IPS-NIHi7 (cell line): ENCODE results near the gene GSTA3.
"Not testable (repeated sequence)": the region's sequence is repeated elsewhere in the genome, so short reads cannot be mapped to it uniquely, and the experiment has no call there.

ENCODE experiments used
- DNase-seq: peaks from one replicate; pipeline ENCODE4 v3.0.0; 2012; ENCODE audit warnings: mixed read lengths; ENCODE audit errors: extremely low spot score

Gene GSTA3

DNA sequence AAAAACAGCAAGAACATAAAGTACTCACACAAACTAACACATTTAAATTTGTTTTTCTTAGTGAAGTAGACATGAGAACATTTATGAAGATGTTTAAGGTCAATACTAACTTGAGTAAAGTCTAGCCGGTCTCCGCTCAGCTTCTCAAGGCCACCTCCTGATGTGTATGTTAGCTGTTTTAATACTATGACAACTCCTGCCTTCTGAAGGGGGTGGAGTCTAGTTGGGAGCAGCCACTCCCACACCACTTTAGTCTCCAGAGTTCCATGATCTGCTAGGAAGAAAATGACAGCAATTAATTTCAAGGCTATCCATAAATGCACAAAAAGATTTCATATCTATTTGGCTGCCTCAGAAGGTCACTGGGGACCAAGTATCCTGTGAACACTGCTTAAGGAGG lies at the start of gene GSTA3:
Gene GSTA3, minus strand, starts transcription at position 168 of the 400 bp plus-strand sequence. CDS start 3,864 bp downstream, outside the sequence.
- DNase-seq, result no peak

GRCh38 chr6:52958546-52959255 lies 49.2 kb upstream of the GSTA3 start:
- no peak for DNase-seq

DNA sequence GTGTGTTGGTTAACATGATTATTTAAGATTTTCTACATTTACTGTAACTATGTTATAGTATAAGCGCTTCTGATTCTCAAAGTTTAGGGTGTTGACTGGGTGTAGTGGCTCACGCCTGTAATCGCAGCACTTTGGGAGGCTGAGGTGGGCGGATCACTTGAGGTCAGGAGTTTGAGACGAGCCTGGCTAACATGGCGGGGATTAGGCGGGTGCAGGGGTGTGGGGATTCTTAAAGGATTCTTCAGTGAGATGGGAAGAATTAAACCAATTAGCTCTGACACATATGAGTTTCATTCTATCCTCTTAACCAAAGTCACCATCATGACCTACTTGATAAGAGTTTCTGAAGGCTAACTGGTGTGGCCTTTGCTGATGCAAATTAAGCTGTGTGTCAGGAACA lies 46.4 kb upstream of the GSTA3 start:
- no peak for DNase-seq

- DNase-seq, result no peak
These were observed 44.7 kb upstream of the GSTA3 start for GRCh38 chr6:52953911-52954839.

GRCh38 chr6:52946306-52946705 lies 36.8 kb upstream of the GSTA3 start:
- DNase-seq, result no peak

- not testable (repeated sequence) for DNase-seq
These were observed 33.3 kb upstream of the GSTA3 start for GRCh38 chr6:52942821-52943220.

GRCh38 chr6:52942221-52942620 lies 32.7 kb upstream of the GSTA3 start:
- DNase-seq, result no peak

DNA sequence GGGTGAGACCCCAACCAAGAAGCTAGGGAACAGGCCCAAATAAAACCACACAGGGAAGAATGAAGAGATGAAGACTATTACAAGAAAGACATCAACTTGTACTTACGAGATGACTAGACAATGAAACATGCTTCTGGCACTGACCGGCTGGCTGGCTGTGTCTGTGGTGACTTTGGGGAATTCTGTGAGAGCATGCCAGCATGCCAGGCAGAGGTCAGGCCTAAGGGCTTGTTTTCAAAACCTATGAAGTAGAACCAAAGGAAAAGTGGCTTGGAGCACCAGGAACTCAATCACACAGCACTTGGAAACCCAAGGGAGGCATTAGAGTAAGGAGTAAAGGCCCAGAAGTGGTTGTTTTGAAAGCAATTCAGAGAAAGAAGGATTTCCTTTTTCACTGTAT lies 28.4 kb upstream of the GSTA3 start:
- DNase-seq, result no peak

GRCh38 chr6:52933778-52934177 lies 24.3 kb upstream of the GSTA3 start:
- DNase-seq, result no peak

DNA sequence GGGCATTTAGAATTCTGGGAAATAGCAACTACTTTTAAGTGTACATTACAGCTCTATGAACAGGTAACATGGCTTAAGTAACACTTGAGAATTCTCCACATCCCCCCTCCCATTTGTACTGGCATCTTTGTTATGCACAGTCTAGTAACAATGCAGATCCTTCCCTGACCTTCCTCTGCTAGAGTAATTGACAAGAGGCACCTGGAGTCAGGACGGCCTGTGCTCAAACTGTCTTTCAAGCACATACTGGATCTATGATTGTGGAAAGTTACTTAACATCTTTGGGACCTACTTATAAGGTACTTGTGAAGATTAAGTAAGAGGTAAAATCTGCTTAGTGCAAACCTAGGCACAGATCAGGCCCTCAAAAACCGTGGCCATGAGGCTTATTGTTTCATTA lies 21.9 kb upstream of the GSTA3 start:
- peak; percentile 22 for DNase-seq

DNA sequence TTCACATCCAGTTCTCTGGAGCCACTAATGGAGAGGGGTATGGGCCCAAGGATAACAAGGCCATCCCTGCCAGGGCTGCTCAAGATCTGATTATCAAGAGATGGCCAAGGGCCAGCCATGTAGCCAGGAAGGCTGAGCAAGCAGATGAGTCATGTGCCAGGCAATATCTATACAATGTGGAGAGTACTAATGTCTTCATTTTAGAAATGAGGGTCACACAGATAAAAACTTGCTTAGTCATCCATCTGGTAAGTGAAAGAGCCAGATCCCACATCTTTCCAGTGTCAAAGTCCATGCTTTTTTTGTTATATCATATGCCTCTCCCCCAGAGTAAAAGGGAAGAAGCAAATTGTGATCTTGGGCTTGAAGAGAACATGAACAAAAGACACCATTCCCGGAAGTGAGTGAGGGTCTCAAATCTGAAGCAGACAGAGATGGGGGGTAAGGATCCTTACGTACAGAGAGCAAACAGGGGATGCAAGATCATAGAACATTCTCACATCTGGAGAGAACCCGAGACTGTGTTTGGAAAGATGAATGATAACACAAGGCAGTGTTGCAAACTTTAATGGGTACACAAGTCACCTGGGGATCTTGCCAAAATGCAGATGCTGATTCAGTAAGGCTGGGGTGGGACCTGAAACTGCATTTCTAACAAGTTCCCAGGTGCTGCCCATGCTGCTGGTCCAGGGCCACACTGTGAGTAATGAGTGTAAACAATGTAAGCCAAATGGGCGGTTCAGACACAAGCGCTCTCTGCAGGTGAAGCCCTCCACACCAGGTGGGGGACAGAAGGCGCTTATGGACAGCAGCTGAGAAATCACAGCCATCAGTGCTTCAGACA lies 20.0 kb upstream of the GSTA3 start:
- no peak for DNase-seq

- DNase-seq, result no peak
These were observed 18.0 kb upstream of the GSTA3 start for GRCh38 chr6:52927451-52927850.

- no peak for DNase-seq
These were observed 16.7 kb upstream of the GSTA3 start for GRCh38 chr6:52925919-52926792.

- DNase-seq, result no peak
These were observed 15.5 kb upstream of the GSTA3 start for GRCh38 chr6:52925042-52925441.

GRCh38 chr6:52923689-52924088 lies 14.2 kb upstream of the GSTA3 start:
- not testable (repeated sequence) for DNase-seq

DNA sequence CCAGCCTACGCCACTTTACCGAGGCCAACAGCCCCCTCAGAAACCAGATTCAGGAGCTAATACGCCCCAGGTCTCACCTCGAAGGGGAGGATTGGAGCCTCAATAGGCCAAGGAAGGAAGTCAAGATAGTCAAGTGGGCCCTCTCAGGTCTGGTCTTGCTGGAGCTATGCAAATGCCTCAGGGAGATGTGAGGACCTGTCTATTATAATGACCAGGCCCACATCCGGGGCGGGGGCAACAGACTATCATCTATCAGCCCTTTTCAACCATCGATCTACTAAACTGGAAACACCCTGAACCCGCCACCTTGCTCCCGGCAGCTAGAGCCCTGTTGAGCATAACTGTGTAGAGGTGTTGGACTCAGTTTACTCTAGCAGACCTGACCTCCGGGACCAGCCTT lies 12.7 kb upstream of the GSTA3 start:
- no peak for DNase-seq

GRCh38 chr6:52921743-52922142 lies 12.2 kb upstream of the GSTA3 start:
- DNase-seq, result no peak

GRCh38 chr6:52919511-52919910 lies 10.0 kb upstream of the GSTA3 start:
- not testable (repeated sequence) for DNase-seq

DNA sequence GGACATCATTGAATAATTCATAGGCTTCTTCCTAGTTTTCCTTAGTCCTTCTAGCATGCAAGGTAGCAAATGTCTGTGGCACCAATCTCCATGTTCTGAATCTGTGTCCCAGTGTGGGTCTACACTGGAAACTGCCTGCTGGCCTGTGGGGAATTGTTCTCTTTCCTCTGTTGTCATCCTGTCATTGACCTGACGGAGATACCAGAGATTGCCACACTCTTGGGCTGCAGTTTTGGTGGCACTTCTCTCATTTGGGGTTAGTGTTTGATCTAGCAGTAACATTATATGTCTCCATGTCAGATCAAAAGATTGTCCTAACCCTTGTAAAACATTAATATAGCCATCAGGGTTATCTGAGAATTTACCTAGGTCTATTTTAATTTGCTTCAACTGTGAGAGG lies 9.3 kb upstream of the GSTA3 start:
- DNase-seq, result not testable (repeated sequence)

GRCh38 chr6:52918027-52918686 lies 8.7 kb upstream of the GSTA3 start:
- DNase-seq, result not testable (repeated sequence)
